Measurements from ENCODE around the gene ELANE. TPM values are rescaled to one million over a fixed set of nuclear protein-coding genes. Genes with fewer than 3 reads are reported as not detected.

Gene ELANE
- total and polyA plus RNA-seq, 9 of the 15 experiments (the other 6 are each of a cell fraction or from before 2014, with no cell fraction given) = not detected

- H3K9me3 ChIP-seq (replicated peaks; ENCODE audit: control insufficient read depth, insufficient read depth, low read depth, low read length) = no peaks in the 10 kb centered on the region
- no TSS peak for BruUV-seq (replicated peaks)
- peak; percentile 29 for FAIRE-seq
- ChIA-PET CTCF (ENCODE audit: low intra/inter-chr PET ratio) (no interaction called here), POLR2A (interaction anchor here (0.7 to 1.1 kb wide), 2 partner anchors 11 to 25 kb away, joined by 3 read pairs; no protein-coding TSS in a partner anchor)
- H3K9me1 ChIP-seq (ENCODE audit: control insufficient read depth, insufficient read depth, low read length) = no peaks in the 10 kb centered on the region
- intact Hi-C loops (cut with micrococcal nuclease) = no loop called here
- H3K4me1 ChIP-seq (replicated peaks in 1 of 2; ENCODE audit: control insufficient read depth in 2 of 2, insufficient read depth in 2 of 2, low read length in 2 of 2) = peaks cover 0 to 60% of the 10 kb centered on the region in 2 experiments; a peak in 3 of 5 replicates
- no peak overlapping the region for H3K27ac ChIP-seq (ENCODE audit: extremely low read depth, low read depth, low read length)
- H4K20me1 ChIP-seq (replicated peaks; ENCODE audit: control insufficient read depth, insufficient read depth, low read length) = no peaks in the 10 kb centered on the region
- H3K9ac ChIP-seq (ENCODE audit: insufficient read depth in 1 of 2, low read depth in 2 of 2, low read length in 2 of 2) = peak overlapping the region in 1 of 2 experiments; percentile 81; a peak in 2 of 4 replicates
- H3K27me3 ChIP-seq (ENCODE audit: control insufficient read depth in 2 of 2, insufficient read depth in 2 of 2, low read length in 2 of 2) = no peaks in the 10 kb centered on the region
- no peak overlapping the region for H3K4me2 ChIP-seq (ENCODE audit: insufficient read depth, low read length)
- H3K4me3 ChIP-seq = no peak overlapping the region
- in situ Hi-C loops (cut with MboI) = no loop called here
- peak; percentile 40 to 86 (median 67) for DNase-seq (ENCODE audit: extremely low read depth in 1 of 4, low spot score in 3 of 4)
- peak; percentile 70 for ATAC-seq
- H2AFZ ChIP-seq (ENCODE audit: low read depth, low read length) = peak overlapping the region; percentile 45; the same call in 1 of the 2 replicates
- no peaks in the 10 kb centered on the region for H3K79me2 ChIP-seq (ENCODE audit: control insufficient read depth, insufficient read depth, low read length)
- 28% methylated on average over 21 of the region's 38 CpGs for WGBS (ENCODE audit: insufficient coverage, low coverage, missing lambda C conversion rate)
- H3K36me3 ChIP-seq (ENCODE audit: control insufficient read depth, insufficient read depth, low read length) = no peaks in the 10 kb centered on the region
- TF ChIP-seq ZFP36 (IDR thresholded peaks at IDR 0.05; ENCODE audit: low read depth, low read length, partially characterized antibody) (peak; percentile 89), SNIP1 (IDR thresholded peaks at IDR 0.05; ENCODE audit: low read depth) (no peak), RB1 (IDR thresholded peaks at IDR 0.05; ENCODE audit: low read depth) (no peak), CCAR2 (IDR thresholded peaks at IDR 0.05; ENCODE audit: low read depth, low read length) (no peak), ATF1 (CRISPR knock-in tag; IDR thresholded peaks at IDR 0.05) (no peak), ATF1 (tag; IDR thresholded peaks at IDR 0.05) (no peak), ATF6 (CRISPR knock-in tag; IDR thresholded peaks at IDR 0.05) (no peak), FOSL1 (tag; conservative IDR thresholded peaks at IDR 0.05) (no peak), ZNF511 (CRISPR knock-in tag; IDR thresholded peaks at IDR 0.05) (no peak), MAFK (IDR thresholded peaks at IDR 0.05; ENCODE audit: low read length) (no peak), BRD9 (IDR thresholded peaks at IDR 0.05; ENCODE audit: low read depth, partially characterized antibody) (peak; percentile 99), FOXA3 (CRISPR knock-in tag; conservative IDR thresholded peaks at IDR 0.05 in 1 of 2, IDR thresholded peaks at IDR 0.05 in 1 of 2) (no peak), GABPB2 (CRISPR knock-in tag; conservative IDR thresholded peaks at IDR 0.05) (no peak), MYNN (IDR thresholded peaks at IDR 0.05) (no peak), MYNN (CRISPR knock-in tag; IDR thresholded peaks at IDR 0.05) (no peak), POLR3G (IDR thresholded peaks at IDR 0.05; ENCODE audit: extremely low read depth, insufficient read length, insufficient replicate concordance) (no peak), ILK (tag; IDR thresholded peaks at IDR 0.05; ENCODE audit: borderline replicate concordance, low read depth) (no peak)
- TF ChIP-seq, protein P1, sequence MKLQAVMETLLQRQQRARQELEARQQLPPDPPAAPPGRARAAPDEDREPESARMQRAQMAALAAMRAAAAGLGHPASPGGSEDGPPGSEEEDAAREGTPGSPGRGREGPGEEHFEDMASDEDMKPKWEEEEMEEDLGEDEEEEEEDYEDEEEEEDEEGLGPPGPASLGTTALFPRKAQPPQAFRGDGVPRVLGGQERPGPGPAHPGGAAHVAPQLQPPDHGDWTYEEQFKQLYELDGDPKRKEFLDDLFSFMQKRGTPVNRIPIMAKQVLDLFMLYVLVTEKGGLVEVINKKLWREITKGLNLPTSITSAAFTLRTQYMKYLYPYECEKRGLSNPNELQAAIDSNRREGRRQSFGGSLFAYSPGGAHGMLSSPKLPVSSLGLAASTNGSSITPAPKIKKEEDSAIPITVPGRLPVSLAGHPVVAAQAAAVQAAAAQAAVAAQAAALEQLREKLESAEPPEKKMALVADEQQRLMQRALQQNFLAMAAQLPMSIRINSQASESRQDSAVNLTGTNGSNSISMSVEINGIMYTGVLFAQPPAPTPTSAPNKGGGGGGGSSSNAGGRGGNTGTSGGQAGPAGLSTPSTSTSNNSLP (IDR thresholded peaks at IDR 0.05; ENCODE audit: borderline replicate concordance, low read depth, low read length) = no peak
These were observed 20.4 kb upstream of the ELANE start for GRCh38 chr19:831407-832369.
